ENCODE measurements around the gene IL3RA.

DNA sequence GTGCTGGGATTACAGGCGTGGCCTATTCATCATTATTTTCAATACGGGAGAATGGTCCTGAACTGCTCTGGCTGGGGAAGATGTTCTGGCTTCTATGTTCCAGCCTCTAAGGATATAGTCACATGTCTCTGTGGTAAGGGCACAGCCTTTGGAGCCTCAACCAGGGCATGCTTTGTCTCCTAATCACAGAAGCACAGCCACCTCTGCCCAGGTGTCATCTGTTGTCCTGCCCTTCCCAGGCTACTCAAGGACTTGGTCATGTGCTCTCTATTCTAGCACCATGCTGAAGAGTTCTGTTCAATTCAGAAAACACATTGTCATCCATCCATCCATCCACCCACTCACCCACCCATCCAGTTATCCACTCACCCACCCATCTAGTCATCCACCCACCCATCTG, 86.6 kb downstream of the IL3RA start:
- TF ChIP-seq, protein P1, sequence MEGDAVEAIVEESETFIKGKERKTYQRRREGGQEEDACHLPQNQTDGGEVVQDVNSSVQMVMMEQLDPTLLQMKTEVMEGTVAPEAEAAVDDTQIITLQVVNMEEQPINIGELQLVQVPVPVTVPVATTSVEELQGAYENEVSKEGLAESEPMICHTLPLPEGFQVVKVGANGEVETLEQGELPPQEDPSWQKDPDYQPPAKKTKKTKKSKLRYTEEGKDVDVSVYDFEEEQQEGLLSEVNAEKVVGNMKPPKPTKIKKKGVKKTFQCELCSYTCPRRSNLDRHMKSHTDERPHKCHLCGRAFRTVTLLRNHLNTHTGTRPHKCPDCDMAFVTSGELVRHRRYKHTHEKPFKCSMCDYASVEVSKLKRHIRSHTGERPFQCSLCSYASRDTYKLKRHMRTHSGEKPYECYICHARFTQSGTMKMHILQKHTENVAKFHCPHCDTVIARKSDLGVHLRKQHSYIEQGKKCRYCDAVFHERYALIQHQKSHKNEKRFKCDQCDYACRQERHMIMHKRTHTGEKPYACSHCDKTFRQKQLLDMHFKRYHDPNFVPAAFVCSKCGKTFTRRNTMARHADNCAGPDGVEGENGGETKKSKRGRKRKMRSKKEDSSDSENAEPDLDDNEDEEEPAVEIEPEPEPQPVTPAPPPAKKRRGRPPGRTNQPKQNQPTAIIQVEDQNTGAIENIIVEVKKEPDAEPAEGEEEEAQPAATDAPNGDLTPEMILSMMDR (conservative IDR thresholded peaks at IDR 0.05; ENCODE audit: low read depth in 2 of 2) = no peak
- no peak for TF ChIP-seq POLR2AphosphoS5 (IDR thresholded peaks at IDR 0.05; ENCODE audit: low read depth)
- TF ChIP-seq EZH2phosphoT487 (IDR thresholded peaks at IDR 0.05; ENCODE audit: unreplicated experiment) = no peak
- TF ChIP-seq ETS1 (IDR thresholded peaks at IDR 0.05) = no peak
- TF ChIP-seq NANOG (IDR thresholded peaks at IDR 0.05; ENCODE audit: borderline replicate concordance) = no peak
- TF ChIP-seq, protein P2, sequence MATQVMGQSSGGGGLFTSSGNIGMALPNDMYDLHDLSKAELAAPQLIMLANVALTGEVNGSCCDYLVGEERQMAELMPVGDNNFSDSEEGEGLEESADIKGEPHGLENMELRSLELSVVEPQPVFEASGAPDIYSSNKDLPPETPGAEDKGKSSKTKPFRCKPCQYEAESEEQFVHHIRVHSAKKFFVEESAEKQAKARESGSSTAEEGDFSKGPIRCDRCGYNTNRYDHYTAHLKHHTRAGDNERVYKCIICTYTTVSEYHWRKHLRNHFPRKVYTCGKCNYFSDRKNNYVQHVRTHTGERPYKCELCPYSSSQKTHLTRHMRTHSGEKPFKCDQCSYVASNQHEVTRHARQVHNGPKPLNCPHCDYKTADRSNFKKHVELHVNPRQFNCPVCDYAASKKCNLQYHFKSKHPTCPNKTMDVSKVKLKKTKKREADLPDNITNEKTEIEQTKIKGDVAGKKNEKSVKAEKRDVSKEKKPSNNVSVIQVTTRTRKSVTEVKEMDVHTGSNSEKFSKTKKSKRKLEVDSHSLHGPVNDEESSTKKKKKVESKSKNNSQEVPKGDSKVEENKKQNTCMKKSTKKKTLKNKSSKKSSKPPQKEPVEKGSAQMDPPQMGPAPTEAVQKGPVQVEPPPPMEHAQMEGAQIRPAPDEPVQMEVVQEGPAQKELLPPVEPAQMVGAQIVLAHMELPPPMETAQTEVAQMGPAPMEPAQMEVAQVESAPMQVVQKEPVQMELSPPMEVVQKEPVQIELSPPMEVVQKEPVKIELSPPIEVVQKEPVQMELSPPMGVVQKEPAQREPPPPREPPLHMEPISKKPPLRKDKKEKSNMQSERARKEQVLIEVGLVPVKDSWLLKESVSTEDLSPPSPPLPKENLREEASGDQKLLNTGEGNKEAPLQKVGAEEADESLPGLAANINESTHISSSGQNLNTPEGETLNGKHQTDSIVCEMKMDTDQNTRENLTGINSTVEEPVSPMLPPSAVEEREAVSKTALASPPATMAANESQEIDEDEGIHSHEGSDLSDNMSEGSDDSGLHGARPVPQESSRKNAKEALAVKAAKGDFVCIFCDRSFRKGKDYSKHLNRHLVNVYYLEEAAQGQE (IDR thresholded peaks at IDR 0.05; ENCODE audit: unreplicated experiment) = no peak
- no peak for TF ChIP-seq CREB1 (CRISPR knock-in tag; IDR thresholded peaks at IDR 0.05; ENCODE audit: low read depth)
- TF ChIP-seq STAT1 (IDR thresholded peaks at IDR 0.05; ENCODE audit: unreplicated experiment) = no peak
- no peak for TF ChIP-seq EZH2 (IDR thresholded peaks at IDR 0.05; ENCODE audit: low read depth, unreplicated experiment)
- TF ChIP-seq ZNF331 (CRISPR knock-in tag; IDR thresholded peaks at IDR 0.05; ENCODE audit: low read depth) = no peak
